PC-9 (cell line): Measurements from ENCODE around the gene RTP5. TPM values are rescaled to one million over a fixed set of nuclear protein-coding genes. Genes with fewer than 3 reads are reported as not detected.

Experiments used
- BruUV-seq: library from RNA; stranded (reverse); fragments of 400-500 nt; replicated peaks from 2 replicates; lab custom pipeline; 2021; lab: Mats Ljungman, UMichigan
- CTCF ChIA-PET: fragments of 300-600 bp; sonication (Branson Sonifier 250); formaldehyde crosslinking; loops from one replicate; lab custom pipeline; 2022; ENCODE audit warnings: antibody characterized with exemption; lab: Charles Lee
- POLR2A ChIA-PET: fragments of 300-600 bp; sonication (Branson Sonifier 250); formaldehyde crosslinking; loops from one replicate; lab custom pipeline; 2022; ENCODE audit warnings: antibody characterized with exemption; ENCODE audit not compliant: unreplicated experiment; lab: Charles Lee
- DNase-seq, 2 experiments: peaks; one replicate each; pipeline versions ENCODE4 v3.0.0 to v3.0.0-alpha.2; 2015 to 2022; ENCODE audit warnings: mixed read lengths in 1 of 2
- H2AFZ ChIP-seq: fragments of 200-600 bp; sonication (generic); 2 replicates; pipeline ENCODE4 v1.8.1; 2017; ENCODE audit warnings: antibody characterized with exemption
- H3F3A ChIP-seq: fragments of 200-600 bp; sonication (generic); 2 replicates; pipeline ENCODE4 v1.8.1; 2017; ENCODE audit warnings: antibody characterized with exemption, mild to moderate bottlenecking, low read depth; ENCODE audit not compliant: insufficient read depth
- H3K27ac ChIP-seq: fragments of 200-600 bp; sonication (generic); 2 replicates; pipeline ENCODE4 v1.6.1; 2016; ENCODE audit warnings: mixed run types
- H3K27me3 ChIP-seq: fragments of 200-600 bp; sonication (generic); 2 replicates; pipeline ENCODE4 v1.6.1; 2016; ENCODE audit warnings: low read depth, mixed run types; ENCODE audit not compliant: insufficient read depth
- H3K36me3 ChIP-seq: fragments of 200-600 bp; sonication (generic); 2 replicates; pipeline ENCODE4 v1.6.1; 2016; ENCODE audit warnings: low read depth, mixed run types
- H3K4me1 ChIP-seq: fragments of 200-600 bp; sonication (generic); replicated peaks from 2 replicates; pipeline ENCODE4 v1.6.1; 2016; ENCODE audit warnings: mixed run types; ENCODE audit not compliant: insufficient read depth
- H3K4me2 ChIP-seq: fragments of 200-600 bp; sonication (generic); 2 replicates; pipeline ENCODE4 v1.6.1; 2017; ENCODE audit warnings: mixed run types
- H3K4me3 ChIP-seq: fragments of 200-600 bp; sonication (generic); 2 replicates; pipeline ENCODE4 v1.6.1; 2016; ENCODE audit warnings: mixed run types
- H3K79me2 ChIP-seq: fragments of 200-600 bp; sonication (generic); 2 replicates; pipeline ENCODE4 v1.6.1; 2017; ENCODE audit warnings: low read depth, mixed run types
- H3K9me2 ChIP-seq: fragments of 200-600 bp; sonication (generic); 2 replicates; pipeline ENCODE4 v1.8.1; 2017; ENCODE audit warnings: mild to moderate bottlenecking; ENCODE audit not compliant: insufficient read depth
- H3K9me3 ChIP-seq: fragments of 200-600 bp; sonication (generic); 2 replicates; pipeline ENCODE4 v1.8.1; 2016; ENCODE audit warnings: low read depth; ENCODE audit not compliant: insufficient read depth
- H4K20me1 ChIP-seq: fragments of 200-600 bp; sonication (generic); 2 replicates; pipeline ENCODE4 v1.8.1; 2017; ENCODE audit not compliant: insufficient read depth
- CTCF ChIP-seq: fragments of 200-600 bp; sonication (generic); conservative IDR thresholded peaks from 2 replicates; pipeline ENCODE4 v1.6.1; 2017; ENCODE audit warnings: mixed run types, antibody characterized with exemption, mild to moderate bottlenecking, moderate library complexity
- EZH2 ChIP-seq: fragments of 200-600 bp; sonication (generic); IDR thresholded peaks from 2 replicates; pipeline ENCODE4 v1.8.0; 2017; ENCODE audit warnings: antibody characterized with exemption, low read depth
- intact Hi-C: fragments of 100-400 bp; cut with micrococcal nuclease; formaldehyde crosslinking; loops from one replicate; pipeline ENCODE4 v1.10.0; 2022; ENCODE audit not compliant: unreplicated experiment
- total RNA-seq: library from RNA; stranded (reverse); gene quantifications from 2 replicates; pipeline ENCODE4 v1.2.3, GENCODE V29; 2021

Gene RTP5
- total RNA-seq, 1 experiment from 2014 or later = not detected

GRCh38 chr2:241853651-241854341, 15.7 kb upstream of the RTP5 start:
- no peaks in the 10 kb centered on the region for H4K20me1 ChIP-seq
- H2AFZ ChIP-seq = no peak overlapping the region
- intact Hi-C loops = no loop called here
- H3K4me3 ChIP-seq = no peak overlapping the region
- BruUV-seq = no TSS peak
- ChIA-PET CTCF (no interaction called here), POLR2A (no interaction called here)
- DNase-seq = peak in 1 of 2 experiments; percentile 72
- peaks cover 76% of the 10 kb centered on the region for H3K27me3 ChIP-seq
- H3K9me3 ChIP-seq = no peaks in the 10 kb centered on the region
- H3F3A ChIP-seq = no peaks in the 10 kb centered on the region
- H3K4me1 ChIP-seq = no peaks in the 10 kb centered on the region
- no peaks in the 10 kb centered on the region for H3K9me2 ChIP-seq
- TF ChIP-seq CTCF (no peak), EZH2 (no peak)
- H3K4me2 ChIP-seq = no peak overlapping the region
- H3K27ac ChIP-seq = no peak overlapping the region
- H3K79me2 ChIP-seq = no peaks in the 10 kb centered on the region
- H3K36me3 ChIP-seq = no peaks in the 10 kb centered on the region

GRCh38 chr2:241854342-241855244, 14.9 kb upstream of the RTP5 start:
- Histone ChIP-seq H3K36me3 (no peaks in the 10 kb centered on the region), H3K9me3 (no peaks in the 10 kb centered on the region), H3K27ac (no peak overlapping the region), H2AFZ (no peak overlapping the region), H3K4me2 (no peak overlapping the region), H3F3A (no peaks in the 10 kb centered on the region), H3K79me2 (no peaks in the 10 kb centered on the region), H4K20me1 (no peaks in the 10 kb centered on the region), H3K9me2 (no peaks in the 10 kb centered on the region), H3K27me3 (peaks cover 75% of the 10 kb centered on the region), H3K4me3 (no peak overlapping the region), H3K4me1 (no peaks in the 10 kb centered on the region)
- CTCF ChIA-PET = interaction anchor here (0.6 kb wide), 1 partner anchor 191 kb away, joined by 6 read pairs; no protein-coding TSS in a partner anchor
- POLR2A ChIA-PET = no interaction called here
- no peak for DNase-seq
- TF ChIP-seq EZH2 = no peak
- no peak for TF ChIP-seq CTCF
- no TSS peak for BruUV-seq
- intact Hi-C loops = no loop called here

GRCh38 chr2:241855245-241855887, 14.2 kb upstream of the RTP5 start:
- H3F3A ChIP-seq = no peaks in the 10 kb centered on the region
- TF ChIP-seq EZH2 (no peak), CTCF (no peak)
- no peak overlapping the region for H3K4me2 ChIP-seq
- no peak overlapping the region for H3K4me3 ChIP-seq
- H3K9me2 ChIP-seq = no peaks in the 10 kb centered on the region
- intact Hi-C loops = no loop called here
- CTCF ChIA-PET = no interaction called here
- H3K27ac ChIP-seq = no peak overlapping the region
- H3K36me3 ChIP-seq = no peaks in the 10 kb centered on the region
- H4K20me1 ChIP-seq = no peaks in the 10 kb centered on the region
- H3K4me1 ChIP-seq = no peaks in the 10 kb centered on the region
- H3K79me2 ChIP-seq = no peaks in the 10 kb centered on the region
- no peak for DNase-seq
- no TSS peak for BruUV-seq
- no peaks in the 10 kb centered on the region for H3K9me3 ChIP-seq
- peaks cover 75% of the 10 kb centered on the region for H3K27me3 ChIP-seq
- H2AFZ ChIP-seq = no peak overlapping the region
- POLR2A ChIA-PET = no interaction called here
